ENCODE data around the gene BDKRB1.

Gene BDKRB1

GRCh38 chr14:96255501-96256366, at the start of gene BDKRB1:
BDKRB1 (plus strand) TSS chr14:96256210; CDS start chr14:96263683, 7,473 bp downstream.
- TF ChIP-seq RAD21 (IDR thresholded peaks at IDR 0.05; ENCODE audit: low read depth) (no peak), CEBPB (IDR thresholded peaks at IDR 0.05) (no peak)

- TF ChIP-seq FOXM1 (IDR thresholded peaks at IDR 0.05; ENCODE audit: borderline replicate concordance, low read depth) = no peak
- TF ChIP-seq, protein P1, sequence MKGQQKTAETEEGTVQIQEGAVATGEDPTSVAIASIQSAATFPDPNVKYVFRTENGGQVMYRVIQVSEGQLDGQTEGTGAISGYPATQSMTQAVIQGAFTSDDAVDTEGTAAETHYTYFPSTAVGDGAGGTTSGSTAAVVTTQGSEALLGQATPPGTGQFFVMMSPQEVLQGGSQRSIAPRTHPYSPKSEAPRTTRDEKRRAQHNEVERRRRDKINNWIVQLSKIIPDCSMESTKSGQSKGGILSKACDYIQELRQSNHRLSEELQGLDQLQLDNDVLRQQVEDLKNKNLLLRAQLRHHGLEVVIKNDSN (IDR thresholded peaks at IDR 0.05) = 0 out of 2 replicates have a peak, but pooled peaks have one; percentile 23
These were observed 49.5 kb upstream of the BDKRB1 start for GRCh38 chr14:96206461-96206860.

GRCh38 chr14:96207686-96208085, 48.3 kb upstream of the BDKRB1 start:
- no peak for TF ChIP-seq TCF12 (IDR thresholded peaks at IDR 0.05; ENCODE audit: low read depth)
- TF ChIP-seq CEBPB (IDR thresholded peaks at IDR 0.05) = no peak
- no peak for TF ChIP-seq YY1 (IDR thresholded peaks at IDR 0.05; ENCODE audit: low read depth)

DNA sequence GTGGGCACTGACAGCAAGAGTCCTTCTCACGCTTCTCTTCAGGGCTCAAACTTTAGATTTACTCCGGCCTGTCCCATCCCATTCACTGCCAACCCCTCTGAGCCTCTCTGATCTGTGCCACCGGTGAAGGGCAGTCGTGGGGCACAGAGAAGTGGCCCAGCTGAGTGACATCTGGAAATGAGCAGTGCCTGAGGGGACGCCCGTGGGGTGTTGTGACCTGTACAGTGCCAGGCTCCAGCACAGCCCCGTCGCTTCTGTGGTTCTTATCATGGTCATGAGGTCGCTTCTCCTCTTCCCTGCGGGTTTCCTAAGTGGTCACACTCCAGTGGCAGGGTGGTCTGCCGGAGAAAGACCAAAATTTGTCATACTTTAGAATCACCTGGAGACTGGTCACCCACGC, 47.3 kb upstream of the BDKRB1 start:
- TF ChIP-seq YY1 (IDR thresholded peaks at IDR 0.05; ENCODE audit: low read depth) (no peak), TEAD4 (IDR thresholded peaks at IDR 0.05) (no peak), NFIC (IDR thresholded peaks at IDR 0.05) (no peak), RAD21 (IDR thresholded peaks at IDR 0.05; ENCODE audit: low read depth) (no peak), TAF1 (IDR thresholded peaks at IDR 0.05; ENCODE audit: low read depth) (no peak), FOXM1 (IDR thresholded peaks at IDR 0.05; ENCODE audit: borderline replicate concordance, low read depth) (no peak), TCF12 (IDR thresholded peaks at IDR 0.05; ENCODE audit: low read depth) (no peak), ZBTB7A (IDR thresholded peaks at IDR 0.05; ENCODE audit: low read depth) (no peak), CEBPB (IDR thresholded peaks at IDR 0.05) (no peak), CREB1 (IDR thresholded peaks at IDR 0.05; ENCODE audit: low read depth) (no peak), EGR1 (IDR thresholded peaks at IDR 0.05) (no peak), EP300 (IDR thresholded peaks at IDR 0.05; ENCODE audit: borderline replicate concordance) (no peak)
- TF ChIP-seq, protein P2, sequence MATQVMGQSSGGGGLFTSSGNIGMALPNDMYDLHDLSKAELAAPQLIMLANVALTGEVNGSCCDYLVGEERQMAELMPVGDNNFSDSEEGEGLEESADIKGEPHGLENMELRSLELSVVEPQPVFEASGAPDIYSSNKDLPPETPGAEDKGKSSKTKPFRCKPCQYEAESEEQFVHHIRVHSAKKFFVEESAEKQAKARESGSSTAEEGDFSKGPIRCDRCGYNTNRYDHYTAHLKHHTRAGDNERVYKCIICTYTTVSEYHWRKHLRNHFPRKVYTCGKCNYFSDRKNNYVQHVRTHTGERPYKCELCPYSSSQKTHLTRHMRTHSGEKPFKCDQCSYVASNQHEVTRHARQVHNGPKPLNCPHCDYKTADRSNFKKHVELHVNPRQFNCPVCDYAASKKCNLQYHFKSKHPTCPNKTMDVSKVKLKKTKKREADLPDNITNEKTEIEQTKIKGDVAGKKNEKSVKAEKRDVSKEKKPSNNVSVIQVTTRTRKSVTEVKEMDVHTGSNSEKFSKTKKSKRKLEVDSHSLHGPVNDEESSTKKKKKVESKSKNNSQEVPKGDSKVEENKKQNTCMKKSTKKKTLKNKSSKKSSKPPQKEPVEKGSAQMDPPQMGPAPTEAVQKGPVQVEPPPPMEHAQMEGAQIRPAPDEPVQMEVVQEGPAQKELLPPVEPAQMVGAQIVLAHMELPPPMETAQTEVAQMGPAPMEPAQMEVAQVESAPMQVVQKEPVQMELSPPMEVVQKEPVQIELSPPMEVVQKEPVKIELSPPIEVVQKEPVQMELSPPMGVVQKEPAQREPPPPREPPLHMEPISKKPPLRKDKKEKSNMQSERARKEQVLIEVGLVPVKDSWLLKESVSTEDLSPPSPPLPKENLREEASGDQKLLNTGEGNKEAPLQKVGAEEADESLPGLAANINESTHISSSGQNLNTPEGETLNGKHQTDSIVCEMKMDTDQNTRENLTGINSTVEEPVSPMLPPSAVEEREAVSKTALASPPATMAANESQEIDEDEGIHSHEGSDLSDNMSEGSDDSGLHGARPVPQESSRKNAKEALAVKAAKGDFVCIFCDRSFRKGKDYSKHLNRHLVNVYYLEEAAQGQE (IDR thresholded peaks at IDR 0.05; ENCODE audit: low read depth) = no peak
- TF ChIP-seq, protein P3, sequence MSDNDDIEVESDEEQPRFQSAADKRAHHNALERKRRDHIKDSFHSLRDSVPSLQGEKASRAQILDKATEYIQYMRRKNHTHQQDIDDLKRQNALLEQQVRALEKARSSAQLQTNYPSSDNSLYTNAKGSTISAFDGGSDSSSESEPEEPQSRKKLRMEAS (IDR thresholded peaks at IDR 0.05) = no peak
- TF ChIP-seq, protein P1 (IDR thresholded peaks at IDR 0.05) = no peak

GRCh38 chr14:96212140-96212539, 43.9 kb upstream of the BDKRB1 start:
- no peak for TF ChIP-seq TAF1 (IDR thresholded peaks at IDR 0.05; ENCODE audit: low read depth)
- TF ChIP-seq CREB1 (IDR thresholded peaks at IDR 0.05; ENCODE audit: low read depth) = no peak
- TF ChIP-seq NFIC (IDR thresholded peaks at IDR 0.05) = no peak
- no peak for TF ChIP-seq YY1 (IDR thresholded peaks at IDR 0.05; ENCODE audit: low read depth)
- TF ChIP-seq EP300 (IDR thresholded peaks at IDR 0.05; ENCODE audit: borderline replicate concordance) = no peak
- TF ChIP-seq, protein P3 (IDR thresholded peaks at IDR 0.05) = no peak
- TF ChIP-seq TEAD4 (IDR thresholded peaks at IDR 0.05) = no peak

DNA sequence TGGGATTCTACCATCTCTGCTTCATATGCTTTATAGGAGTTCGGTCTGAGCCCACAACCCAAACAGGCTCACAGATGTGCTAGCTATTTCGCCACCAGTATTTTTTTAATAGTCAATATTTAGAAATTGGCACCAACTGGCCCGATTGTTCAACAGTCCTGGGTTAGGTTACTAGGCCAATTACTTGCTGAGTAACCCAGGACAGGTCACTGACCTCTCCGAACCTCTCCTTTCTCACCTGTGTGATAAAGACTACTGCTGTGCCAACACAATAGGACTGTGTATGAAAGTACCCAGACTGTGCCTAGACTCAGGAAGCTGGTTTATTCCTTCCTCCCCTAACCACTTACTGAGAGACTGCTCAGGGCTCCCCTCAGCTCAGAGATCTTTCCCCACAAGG, 43.1 kb upstream of the BDKRB1 start:
- TF ChIP-seq ZBTB7A (IDR thresholded peaks at IDR 0.05; ENCODE audit: low read depth) (no peak), CEBPB (IDR thresholded peaks at IDR 0.05) (no peak), NFIC (IDR thresholded peaks at IDR 0.05) (no peak), TAF1 (IDR thresholded peaks at IDR 0.05; ENCODE audit: low read depth) (no peak)
- TF ChIP-seq, protein P2 (IDR thresholded peaks at IDR 0.05; ENCODE audit: low read depth) = no peak
- TF ChIP-seq, protein P3 (IDR thresholded peaks at IDR 0.05) = no peak
